ENCODE results near the gene EFNA5. TPM values are rescaled to one million over a fixed set of nuclear protein-coding genes. Genes with fewer than 3 reads are reported as not detected.

The EFNA5 gene
- 11.1 TPM for total RNA-seq

DNA sequence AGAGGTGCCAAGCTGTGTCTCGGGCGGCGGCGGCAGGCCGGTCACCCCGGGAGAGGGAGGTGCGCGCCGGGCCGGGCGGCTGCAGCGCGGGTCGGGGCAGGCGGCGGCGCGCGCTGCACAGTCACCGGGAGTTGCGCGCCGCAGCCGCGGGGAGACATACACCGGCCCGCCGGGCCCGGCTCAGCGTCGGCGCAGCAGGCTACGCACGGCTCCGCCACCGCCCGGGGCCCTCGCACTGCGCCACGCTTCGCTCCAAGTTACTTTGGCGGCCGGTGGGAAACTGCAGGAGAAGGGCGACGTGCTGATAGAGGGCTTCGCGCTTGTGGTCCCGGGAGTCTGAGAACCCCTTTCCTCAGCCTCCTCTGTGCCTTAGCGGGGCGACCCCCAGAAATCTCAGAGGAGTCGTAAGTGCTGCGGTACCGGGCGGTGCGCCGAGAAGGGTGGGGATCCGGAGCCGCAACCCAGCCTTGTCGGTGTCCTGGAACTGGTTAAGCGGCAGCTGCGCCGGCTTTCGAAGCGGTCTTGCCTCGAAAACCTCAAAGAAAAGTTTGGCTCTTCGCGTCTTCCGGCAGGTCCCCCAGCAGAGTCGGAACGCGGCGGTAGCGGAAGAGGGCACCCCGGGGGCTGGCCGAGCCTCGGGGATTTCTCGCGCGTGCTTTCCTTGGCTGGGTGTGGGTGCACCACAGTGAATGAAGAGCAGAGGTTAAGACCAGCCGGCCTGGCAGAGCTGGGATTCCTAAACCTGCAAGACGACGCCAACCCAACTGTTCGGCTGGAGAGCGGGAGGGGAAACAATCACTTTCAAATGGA lies at the start of gene EFNA5:
EFNA5 (minus strand) TSS at position 6 of the 810 bp plus-strand sequence.
- DNase-seq, result peak; percentile 71

DNA sequence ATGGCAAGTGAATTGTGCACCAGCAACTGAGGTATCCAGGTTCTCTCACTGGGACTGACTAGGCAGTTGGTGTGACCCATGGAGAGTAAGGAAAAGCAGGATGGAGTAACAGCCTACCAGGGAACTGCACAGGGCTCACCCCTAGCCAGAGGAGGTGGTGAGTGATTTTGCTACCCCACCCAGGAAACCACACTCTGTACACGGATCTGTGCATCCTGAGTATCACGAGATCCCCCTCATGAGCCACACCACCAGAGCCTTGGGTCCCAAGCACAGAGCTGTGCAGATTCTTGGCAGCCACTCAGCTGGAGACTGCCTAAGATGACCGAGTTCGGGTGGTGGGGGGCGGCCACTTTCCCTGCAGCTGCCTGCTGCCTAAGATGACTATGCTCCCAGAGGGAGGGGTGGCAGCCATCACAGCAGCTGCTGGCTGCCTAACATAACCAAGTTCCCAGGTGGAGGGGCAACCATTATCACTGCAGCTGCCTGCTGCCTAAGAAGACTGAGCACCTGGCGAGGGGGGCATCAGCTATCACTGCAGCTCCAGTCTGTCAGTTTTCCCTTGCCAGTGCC lies 48.4 kb upstream of the EFNA5 start:
- peak; percentile 29 for DNase-seq

DNA sequence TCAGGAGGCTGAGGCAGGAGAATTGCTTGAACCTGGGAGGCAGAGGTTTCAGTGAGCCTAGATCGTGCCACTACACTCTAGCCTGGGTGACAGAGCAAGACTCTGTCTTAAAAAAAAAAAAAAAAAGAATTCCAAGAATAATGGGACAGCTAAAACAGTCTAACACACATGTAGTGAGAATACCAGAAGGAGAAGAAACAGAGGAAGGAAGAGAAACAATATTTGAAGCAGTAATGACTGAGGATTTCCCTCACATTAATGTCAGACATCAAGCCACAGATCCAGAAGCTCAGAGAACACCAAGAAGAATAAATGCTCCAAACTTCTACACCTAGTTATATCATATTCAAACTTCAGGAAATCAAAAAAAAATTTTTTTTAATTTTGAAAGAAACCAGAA lies 47.1 kb upstream of the EFNA5 start:
- no peak for DNase-seq

DNA sequence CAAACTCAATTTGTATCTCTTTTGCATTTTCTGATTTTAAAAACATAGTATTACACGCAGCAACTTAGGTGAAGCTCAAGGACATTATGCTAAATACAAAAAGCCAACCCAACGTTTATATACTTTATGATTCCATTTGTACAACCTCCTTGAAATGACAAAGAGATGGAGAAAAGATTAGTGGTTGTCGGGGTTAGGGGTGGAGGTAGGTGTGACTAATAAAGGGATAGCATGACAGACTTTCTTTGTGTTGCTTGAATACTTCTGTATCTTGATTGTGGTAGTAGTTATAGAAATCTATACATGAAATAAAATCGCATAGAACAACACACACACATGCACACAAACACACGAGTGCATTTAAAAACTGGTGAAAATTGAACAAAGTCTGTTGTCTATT lies 42.5 kb upstream of the EFNA5 start:
- no peak for DNase-seq

DNA sequence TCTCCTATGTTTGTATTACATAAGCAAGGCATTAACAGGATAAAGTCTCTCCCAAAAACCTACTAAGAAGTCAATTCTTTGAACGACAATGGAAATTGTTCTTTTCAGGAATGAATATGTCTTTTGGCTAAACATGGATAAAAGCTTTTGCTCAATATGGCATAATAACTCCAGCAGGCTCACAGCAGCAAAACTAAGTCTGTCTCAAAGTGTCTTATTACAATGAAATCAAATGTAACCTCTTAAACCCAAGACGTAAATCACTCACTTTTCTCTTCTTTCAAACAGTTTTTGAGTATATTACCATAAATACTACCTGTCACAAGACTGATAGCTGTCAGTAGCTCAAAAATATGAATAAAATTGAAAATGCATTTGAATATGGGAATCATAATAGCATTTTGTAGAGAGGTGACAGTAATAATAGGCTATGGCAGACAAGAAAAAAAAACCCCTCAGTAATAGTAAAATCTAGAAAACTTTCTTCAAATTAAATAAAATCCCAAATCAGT lies 41.7 kb upstream of the EFNA5 start:
- DNase-seq, result no peak

DNA sequence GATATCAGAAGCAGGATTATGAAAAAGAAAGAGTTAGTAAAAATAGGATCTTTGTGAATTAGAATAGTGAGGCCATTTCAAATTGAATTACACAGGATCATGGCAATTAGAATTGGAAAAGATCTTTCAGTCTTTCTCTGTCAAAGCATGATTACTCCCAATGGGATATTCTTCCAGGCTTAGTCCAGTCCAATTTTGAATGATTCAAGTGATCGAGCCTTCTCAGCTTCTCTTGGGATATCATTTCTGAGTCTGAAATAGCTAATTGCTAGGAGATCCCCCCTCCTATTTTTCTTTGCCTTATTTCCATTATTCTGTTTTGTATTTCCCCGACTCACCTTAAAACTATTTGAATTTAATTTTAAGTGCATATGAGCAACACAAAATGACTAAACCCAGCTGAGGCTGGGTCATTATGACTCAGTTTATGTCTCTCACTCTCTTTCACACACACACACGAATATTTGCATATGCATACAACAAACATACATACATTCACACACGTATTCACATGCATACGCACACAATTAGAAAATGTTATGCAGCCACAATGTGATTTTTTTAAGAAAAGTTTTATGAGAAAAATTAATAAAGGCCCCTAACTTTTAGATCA lies 34.8 kb upstream of the EFNA5 start:
- no peak for DNase-seq

DNA sequence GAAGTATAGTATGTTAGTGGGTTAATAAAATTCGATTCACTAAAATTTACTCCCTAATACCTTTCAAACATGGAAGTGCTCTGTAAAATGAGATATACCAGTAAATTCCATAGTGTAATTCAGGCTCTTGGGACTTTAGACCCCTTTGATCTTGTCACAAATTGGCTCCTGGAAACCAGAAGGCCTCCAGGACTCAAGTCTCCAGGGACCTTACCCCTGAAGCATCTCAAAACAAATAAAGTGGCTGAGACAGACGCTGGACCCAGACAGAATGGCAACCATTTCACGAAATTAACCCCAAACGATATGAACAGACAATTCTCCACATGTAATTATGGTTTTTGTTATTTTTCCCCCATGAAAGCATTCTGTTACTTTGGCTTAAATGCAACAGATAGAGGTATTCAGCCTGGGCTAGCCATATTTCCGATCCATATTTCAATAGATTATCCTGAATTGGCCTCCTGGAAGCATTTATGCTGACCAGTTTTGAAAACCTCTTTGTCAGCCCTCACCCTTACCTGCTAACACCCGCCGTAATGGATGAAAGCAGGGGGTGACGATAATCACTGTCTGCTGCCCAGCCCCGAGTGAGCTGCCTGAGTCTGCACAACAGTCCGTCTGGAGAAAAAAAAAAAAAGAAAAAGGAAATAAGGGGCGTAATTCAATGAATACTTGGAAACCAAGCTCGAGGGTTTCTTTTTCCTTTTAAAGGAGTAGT lies 34.1 kb upstream of the EFNA5 start:
- peak; percentile 4 for DNase-seq

DNA sequence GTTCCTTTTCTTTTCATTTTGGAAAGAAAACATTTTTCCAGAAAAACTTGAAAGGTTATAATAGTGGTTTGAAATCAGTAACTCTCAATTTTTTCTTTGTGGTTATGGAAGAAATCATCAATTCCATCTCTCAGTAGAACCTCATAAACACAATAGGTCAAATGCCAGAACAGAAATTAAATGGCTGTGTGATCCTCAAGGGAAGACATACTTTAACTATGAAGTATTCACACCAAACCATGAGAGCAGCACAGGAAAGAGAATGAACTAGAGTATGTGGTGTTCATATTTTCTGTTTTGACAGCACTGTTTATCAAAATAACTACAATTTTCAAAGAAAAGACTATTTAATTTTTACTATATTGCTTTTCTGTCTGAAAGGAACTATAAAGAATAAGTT lies 29.7 kb upstream of the EFNA5 start:
- DNase-seq, result no peak

DNA sequence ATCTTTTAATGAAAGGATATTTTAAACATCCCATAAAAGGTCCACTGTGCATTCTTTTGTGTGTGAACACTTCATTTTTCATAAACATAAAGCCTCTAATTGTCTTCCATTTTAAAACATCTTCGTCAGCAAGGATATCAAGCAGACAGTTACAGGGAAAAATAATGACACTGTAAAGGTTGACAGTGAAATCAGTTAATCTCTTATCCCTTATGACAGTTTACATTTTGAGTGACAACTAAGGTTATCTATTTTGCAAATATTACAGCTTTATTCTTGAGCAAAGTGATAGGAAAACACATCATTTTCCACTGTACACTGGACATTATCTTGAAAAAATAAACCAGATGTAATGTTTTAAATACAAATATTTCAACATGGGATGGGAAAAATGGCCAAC lies 28.7 kb upstream of the EFNA5 start:
- DNase-seq, result no peak

DNA sequence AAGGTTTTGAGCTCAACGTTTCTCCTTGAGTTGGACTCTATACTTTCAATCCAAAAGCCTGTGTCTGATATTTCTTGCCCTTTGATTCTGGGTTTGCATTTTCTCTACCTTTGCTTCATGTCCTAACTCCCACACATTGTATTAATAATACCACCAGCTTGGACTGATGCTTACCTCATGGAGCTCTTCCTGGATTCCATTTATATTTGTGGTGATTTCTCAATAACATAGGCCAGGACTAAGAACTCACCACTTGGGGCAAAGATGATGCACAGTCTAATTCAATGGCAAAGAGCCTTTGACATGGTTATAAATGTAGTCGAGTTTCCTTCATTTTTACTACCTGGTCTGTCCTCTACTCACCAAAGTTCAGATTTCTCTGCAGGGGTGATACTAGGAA lies 27.5 kb upstream of the EFNA5 start:
- no peak for DNase-seq

DNA sequence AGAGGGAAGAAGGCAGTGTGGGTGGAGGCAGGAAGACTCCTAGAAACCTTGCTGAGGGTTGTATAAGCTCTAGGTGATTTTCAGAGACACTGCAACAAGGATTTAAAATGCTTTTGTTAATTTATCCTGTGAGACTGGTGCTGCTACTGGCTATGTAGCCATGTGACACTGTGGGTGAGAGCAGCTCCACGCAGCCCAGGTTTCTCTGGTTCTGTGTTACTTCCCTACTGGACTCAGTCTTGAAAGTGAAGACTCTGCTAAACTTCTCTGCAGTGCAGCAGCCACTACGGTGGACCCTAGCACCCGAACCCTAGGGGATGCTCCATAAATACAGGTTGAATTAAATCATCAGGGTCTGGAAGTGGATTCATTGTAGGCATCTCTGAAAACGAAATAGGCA lies 25.8 kb upstream of the EFNA5 start:
- no peak for DNase-seq

DNA sequence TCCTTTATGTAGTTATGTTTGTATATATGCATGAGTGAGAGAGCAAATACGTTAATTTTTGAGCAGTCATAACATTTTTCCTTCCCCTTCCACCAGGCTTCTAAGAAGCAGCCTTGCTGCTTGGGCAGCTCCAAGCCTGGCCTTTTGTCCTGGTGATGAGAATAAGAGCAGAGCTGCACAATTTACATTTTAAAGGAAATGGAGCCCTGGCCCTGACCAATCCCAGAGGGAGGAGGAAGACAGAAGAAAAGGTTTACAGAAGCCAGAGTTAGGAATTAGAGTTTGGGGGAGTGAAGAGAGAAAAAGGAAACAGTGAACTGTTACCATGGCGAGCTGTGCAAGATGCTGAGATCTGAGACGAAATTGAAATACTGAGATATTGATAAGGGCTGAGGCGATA lies 25.3 kb upstream of the EFNA5 start:
- DNase-seq, result no peak

DNA sequence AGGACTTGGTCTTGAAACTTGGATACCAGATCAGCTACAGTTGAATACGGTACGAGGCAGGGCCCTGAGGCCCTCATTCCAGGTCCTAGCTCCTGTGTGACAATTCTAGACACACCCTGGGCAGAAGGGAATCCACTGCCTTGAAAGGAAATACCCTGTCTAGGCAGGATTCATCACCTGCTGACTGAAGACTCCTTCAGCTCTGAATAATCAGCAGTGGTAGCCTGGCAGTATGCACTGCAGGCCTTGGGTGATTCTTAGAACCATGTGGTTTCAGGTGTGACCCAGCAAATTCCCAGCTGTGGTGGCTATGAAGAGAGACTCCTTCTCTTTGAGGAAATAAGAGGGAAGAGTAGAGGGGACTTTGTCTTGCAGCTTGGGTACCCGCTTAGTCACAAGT lies 17.2 kb upstream of the EFNA5 start:
- DNase-seq, result no peak

DNA sequence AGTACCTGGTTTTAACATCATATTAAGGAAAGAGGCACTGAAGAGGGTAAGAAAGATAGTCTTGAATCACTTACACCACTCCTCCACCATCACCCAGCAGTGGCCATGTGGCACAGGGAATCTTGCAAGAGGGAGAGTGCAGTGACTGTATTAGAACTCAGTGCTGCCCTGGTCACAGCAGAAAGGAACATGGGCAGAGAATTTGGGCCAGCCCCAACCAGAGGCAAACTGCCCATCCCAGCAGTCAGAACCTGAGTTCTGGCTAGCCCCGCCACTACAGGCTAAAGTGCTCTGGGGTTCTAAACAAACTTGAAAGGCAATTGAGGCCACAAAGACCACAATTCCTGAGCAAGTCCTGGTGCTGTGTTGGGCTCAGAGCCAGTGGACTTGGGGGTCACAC lies 16.7 kb upstream of the EFNA5 start:
- no peak for DNase-seq

DNA sequence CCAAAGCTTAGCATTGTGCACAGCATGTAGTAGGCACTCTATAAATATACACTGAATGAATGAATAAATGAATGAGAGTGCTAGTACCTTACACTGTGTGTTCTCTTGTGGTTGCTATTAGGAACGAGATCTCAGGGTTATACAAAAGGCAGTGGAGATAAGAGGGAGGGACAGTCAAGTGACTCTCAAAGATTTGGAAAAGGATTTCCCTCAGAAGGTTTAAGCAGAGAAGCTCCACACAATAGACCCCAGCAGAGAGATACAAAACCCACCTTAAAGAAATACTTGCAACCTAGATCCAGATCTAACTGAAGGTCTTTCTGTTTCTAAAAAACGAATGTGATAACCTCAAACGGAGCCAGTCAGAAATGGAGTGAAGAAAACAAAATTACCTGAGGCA lies 11.8 kb upstream of the EFNA5 start:
- no peak for DNase-seq

DNA sequence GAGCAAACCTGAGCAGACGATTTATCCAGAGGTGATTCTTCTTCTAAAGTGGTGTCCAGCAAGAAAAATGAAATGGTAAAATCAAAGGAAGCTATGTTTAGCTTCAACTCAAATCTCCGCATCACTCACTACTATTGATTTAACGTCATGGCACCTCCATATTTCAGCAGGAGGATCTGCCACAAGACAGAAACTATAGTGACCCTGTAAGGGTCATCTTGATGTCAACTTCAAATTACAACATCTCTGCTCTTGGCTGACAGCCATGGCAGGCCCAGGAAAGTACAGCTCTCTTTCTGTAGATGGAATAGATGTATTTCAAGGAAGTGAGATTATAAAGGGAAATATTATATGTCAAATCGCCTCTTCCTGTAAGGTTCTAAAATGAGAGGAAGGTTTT lies 10.1 kb upstream of the EFNA5 start:
- DNase-seq, result no peak

DNA sequence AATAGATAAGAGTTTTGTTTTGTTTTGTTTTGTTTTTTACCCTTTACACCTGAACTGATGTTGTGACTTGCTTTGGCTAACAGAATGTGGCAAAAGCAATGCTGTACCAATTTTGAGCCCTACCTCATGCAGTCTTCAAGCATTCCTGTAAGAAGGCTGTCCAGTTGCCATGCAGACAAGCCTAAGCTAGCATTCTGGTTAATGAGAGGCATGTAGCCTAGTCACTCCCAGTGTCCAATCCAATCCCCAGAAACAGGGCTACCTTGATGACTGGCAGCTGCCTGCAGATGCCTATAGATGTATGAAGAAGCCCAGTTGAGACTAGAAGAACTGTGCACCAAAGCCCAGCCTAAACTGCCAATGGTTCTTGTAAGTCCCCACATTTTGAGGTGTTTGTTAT lies 9.4 kb upstream of the EFNA5 start:
- no peak for DNase-seq

DNA sequence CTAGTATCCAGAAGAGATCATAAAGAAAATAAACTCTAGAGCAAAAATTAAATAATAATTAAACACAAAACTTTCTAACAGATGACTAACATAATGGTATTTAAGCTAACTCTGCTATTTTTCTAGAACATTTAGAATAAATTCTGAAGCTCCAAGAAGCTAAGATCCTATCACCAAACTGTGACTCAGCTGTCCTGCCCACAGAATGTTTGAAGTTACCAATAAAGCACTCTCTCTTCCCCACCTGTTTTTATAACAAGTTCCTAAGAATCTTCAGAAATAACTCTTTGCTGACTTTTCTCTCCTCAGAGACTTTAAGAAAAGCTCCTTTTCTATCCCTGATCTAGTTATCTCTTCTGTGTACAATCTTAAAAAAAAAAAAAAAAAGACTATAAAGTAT lies 6.0 kb upstream of the EFNA5 start:
- no peak for DNase-seq

DNA sequence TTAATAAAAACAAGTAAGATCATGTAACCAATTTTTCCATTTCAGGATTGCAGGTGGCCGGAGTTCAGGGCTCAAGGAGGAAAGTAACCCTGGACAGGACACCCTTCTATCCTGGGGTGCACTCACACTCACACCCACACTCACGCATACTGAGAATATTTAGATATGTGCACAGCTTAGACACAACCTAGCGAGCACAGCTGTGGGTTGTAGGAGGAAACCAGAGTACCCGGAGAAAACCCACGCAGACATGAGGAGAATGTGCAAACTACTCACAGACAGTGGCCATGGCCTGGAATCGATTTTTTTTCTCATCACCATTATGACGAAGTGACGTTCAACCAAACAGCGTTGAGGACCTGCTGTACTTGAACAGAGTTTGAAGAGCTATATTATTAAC lies 4.5 kb upstream of the EFNA5 start:
- DNase-seq, result no peak

DNA sequence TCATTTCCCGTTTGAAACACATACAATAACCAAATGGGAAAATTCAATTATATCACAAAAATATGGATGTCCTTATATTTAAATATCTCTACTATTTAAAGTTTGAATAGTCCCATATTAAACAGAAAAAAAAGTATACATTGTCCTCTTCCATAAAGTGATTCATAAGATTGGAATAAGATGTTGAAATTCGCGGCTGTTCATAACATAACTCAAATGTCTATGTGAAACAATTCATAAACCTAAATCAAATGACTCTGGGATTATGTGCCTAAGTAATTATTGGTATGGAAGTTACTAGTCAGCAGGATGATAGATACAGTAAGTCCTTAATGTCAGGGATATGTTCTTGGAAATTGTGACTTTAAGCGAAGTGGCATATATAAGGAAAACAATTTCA lies 3.9 kb upstream of the EFNA5 start:
- DNase-seq, result no peak

DNA sequence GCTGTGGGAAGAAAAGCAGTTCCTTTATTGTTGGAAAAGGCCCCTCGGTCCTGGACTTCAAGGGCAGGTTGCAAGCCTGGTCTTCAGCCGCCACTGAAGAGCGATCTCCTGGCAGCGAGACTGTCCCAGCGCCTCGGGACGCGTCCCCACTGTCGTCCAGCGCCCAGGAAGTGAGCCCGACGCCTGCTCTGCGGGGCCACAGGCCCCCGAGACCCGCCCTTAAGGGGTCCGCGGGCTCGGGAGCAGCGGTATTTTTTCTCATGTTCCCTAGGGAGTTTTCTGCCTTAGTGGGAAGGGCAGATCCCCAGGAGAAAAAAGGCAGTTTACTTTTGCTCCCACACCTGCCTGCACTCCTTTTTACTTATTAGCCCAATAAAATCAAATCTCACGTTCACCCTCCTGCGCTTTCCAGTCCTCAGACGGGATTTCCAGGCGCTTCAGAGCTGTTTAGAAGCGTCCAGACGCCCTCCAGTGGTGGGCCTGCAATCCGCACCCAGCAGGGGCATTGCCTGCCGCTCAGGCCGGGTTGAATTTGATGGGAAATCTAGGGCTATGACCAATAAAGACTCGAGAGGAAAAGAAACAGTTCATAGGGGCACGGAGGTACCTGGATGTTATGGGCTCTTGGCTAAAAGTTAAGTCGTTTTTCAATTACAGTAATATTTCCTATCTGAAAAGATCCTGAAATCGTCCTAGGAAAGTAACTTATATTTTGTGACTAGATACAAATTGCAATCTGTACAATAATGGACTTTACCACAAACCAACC lies 2.8 kb upstream of the EFNA5 start:
- DNase-seq, result peak; percentile 95

DNA sequence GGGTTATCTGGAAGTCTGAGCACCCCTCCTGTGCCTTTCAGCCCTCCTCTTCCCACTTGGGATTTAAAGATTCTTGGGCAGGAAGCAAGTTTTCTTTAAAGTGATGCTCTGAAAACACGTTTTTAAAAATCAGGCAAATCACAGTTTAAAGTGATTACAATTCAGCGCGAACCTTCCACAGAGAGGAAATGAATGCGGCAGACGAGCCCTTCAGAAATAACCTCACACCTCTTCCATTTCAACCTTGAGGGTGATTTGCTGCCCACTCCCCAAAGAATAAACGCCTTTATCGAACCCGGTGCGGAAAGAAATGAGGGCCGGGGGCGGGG lies 2.3 kb upstream of the EFNA5 start:
- no peak for DNase-seq

Measured in tongue (tissue), 2 donors.